ENCODE measurements around the gene C1QTNF2. TPM values are rescaled to one million over a fixed set of nuclear protein-coding genes. Genes with fewer than 3 reads are reported as not detected.

C1QTNF2 gene
- total RNA-seq, 2 donors from 2014 or later: not detected

DNA sequence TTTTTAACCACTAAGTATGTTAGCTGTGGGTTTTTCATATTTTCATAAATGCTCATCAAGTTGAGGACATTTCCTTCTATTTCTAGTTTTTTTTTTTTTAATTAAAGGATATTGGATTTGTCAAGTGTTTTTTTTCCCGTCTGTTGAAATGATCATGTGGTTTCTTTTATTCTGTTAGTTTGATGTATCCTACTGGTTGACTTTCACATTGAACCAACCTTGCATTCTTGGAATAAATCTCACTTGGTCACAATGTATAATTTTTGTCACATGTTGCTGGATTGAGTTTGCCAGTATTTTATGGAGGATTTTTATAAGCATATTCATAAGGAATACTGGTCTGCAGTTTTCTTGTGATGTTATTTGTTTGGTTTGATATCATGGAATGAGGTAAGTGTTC, 17.0 kb upstream of the C1QTNF2 start:
- H3K36me3 ChIP-seq (ENCODE audit: control insufficient read depth, insufficient read depth, low read length): no peaks in the 10 kb centered on the region
- TF ChIP-seq, protein P1, sequence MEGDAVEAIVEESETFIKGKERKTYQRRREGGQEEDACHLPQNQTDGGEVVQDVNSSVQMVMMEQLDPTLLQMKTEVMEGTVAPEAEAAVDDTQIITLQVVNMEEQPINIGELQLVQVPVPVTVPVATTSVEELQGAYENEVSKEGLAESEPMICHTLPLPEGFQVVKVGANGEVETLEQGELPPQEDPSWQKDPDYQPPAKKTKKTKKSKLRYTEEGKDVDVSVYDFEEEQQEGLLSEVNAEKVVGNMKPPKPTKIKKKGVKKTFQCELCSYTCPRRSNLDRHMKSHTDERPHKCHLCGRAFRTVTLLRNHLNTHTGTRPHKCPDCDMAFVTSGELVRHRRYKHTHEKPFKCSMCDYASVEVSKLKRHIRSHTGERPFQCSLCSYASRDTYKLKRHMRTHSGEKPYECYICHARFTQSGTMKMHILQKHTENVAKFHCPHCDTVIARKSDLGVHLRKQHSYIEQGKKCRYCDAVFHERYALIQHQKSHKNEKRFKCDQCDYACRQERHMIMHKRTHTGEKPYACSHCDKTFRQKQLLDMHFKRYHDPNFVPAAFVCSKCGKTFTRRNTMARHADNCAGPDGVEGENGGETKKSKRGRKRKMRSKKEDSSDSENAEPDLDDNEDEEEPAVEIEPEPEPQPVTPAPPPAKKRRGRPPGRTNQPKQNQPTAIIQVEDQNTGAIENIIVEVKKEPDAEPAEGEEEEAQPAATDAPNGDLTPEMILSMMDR (conservative IDR thresholded peaks at IDR 0.05): no peak
- H3K4me3 ChIP-seq (ENCODE audit: low read length): no peak overlapping the region
- no peak overlapping the region for H3K27ac ChIP-seq (ENCODE audit: low read depth, low read length)
- H3K4me3 Mint-ChIP-seq: no peak overlapping the region
- peaks cover 5% of the 10 kb centered on the region for H3K36me3 Mint-ChIP-seq (ENCODE audit: low read depth)
- peaks cover 17% of the 10 kb centered on the region for H3K9me3 ChIP-seq (ENCODE audit: control insufficient read depth, low read length)
- peaks cover 18% of the 10 kb centered on the region for H3K9me3 Mint-ChIP-seq
- H3K27me3 Mint-ChIP-seq (ENCODE audit: insufficient read depth): no peaks in the 10 kb centered on the region
- H3K4me1 ChIP-seq (ENCODE audit: control insufficient read depth, insufficient read depth, low read length): no peaks in the 10 kb centered on the region
- WGBS, 2 experiments (ENCODE audit: insufficient coverage in 1 of 2, insufficient read length in 1 of 2): 94% methylated on average over 1 of the region's 1 CpG; no CpG with 5 or more reads in 1 of the 2 experiments
- no peaks in the 10 kb centered on the region for H3K27me3 ChIP-seq (ENCODE audit: control insufficient read depth, insufficient read depth, low read length, poor library complexity, severe bottlenecking)
- no peak for DNase-seq
- H3K9ac ChIP-seq (ENCODE audit: extremely low read depth, low read length, poor library complexity, severe bottlenecking): no peak overlapping the region
- no peaks in the 10 kb centered on the region for H3K4me1 Mint-ChIP-seq
- H3K27ac Mint-ChIP-seq: no peak overlapping the region

- peaks cover 17% of the 10 kb centered on the region for H3K9me3 ChIP-seq (ENCODE audit: control insufficient read depth, low read length)
- no peak overlapping the region for H3K4me3 Mint-ChIP-seq
- no peaks in the 10 kb centered on the region for H3K27me3 ChIP-seq (ENCODE audit: control insufficient read depth, insufficient read depth, low read length, poor library complexity, severe bottlenecking)
- H3K4me1 Mint-ChIP-seq: peaks cover 2% of the 10 kb centered on the region
- no peak for DNase-seq
- peaks cover 16% of the 10 kb centered on the region for H3K9me3 Mint-ChIP-seq
- no peaks in the 10 kb centered on the region for H3K4me1 ChIP-seq (ENCODE audit: control insufficient read depth, insufficient read depth, low read length)
- H3K27ac Mint-ChIP-seq: no peak overlapping the region
- no peaks in the 10 kb centered on the region for H3K36me3 ChIP-seq (ENCODE audit: control insufficient read depth, insufficient read depth, low read length)
- H3K27ac ChIP-seq (ENCODE audit: low read depth, low read length): no peak overlapping the region
- H3K4me3 ChIP-seq (ENCODE audit: low read length): no peak overlapping the region
- H3K9ac ChIP-seq (ENCODE audit: extremely low read depth, low read length, poor library complexity, severe bottlenecking): no peak overlapping the region
- H3K36me3 Mint-ChIP-seq (ENCODE audit: low read depth): peaks cover 5% of the 10 kb centered on the region
- H3K27me3 Mint-ChIP-seq (ENCODE audit: insufficient read depth): peaks cover 2% of the 10 kb centered on the region
- TF ChIP-seq, protein P1 (conservative IDR thresholded peaks at IDR 0.05): no peak
Observed at GRCh38 chr5:160385496-160385895, 15.1 kb upstream of the C1QTNF2 start.

- H3K9me3 Mint-ChIP-seq: peaks cover 16% of the 10 kb centered on the region
Observed at GRCh38 chr5:160384681-160385080, 14.3 kb upstream of the C1QTNF2 start.

More at GRCh38 chr5:160384681-160385080, 14.3 kb upstream of the C1QTNF2 start:
- Mint-ChIP-seq H3K4me3 (no peak overlapping the region), H3K4me1 (peaks cover 2% of the 10 kb centered on the region), H3K27ac (no peak overlapping the region), H3K27me3 (ENCODE audit: insufficient read depth) (peaks cover 2% of the 10 kb centered on the region), H3K36me3 (ENCODE audit: low read depth) (peaks cover 5% of the 10 kb centered on the region)
- Histone ChIP-seq H3K9ac (ENCODE audit: extremely low read depth, low read length, poor library complexity, severe bottlenecking) (no peak overlapping the region), H3K4me3 (ENCODE audit: low read length) (no peak overlapping the region), H3K27ac (ENCODE audit: low read depth, low read length) (no peak overlapping the region), H3K27me3 (ENCODE audit: control insufficient read depth, insufficient read depth, low read length, poor library complexity, severe bottlenecking) (no peaks in the 10 kb centered on the region), H3K4me1 (ENCODE audit: control insufficient read depth, insufficient read depth, low read length) (no peaks in the 10 kb centered on the region), H3K9me3 (ENCODE audit: control insufficient read depth, low read length) (peaks cover 17% of the 10 kb centered on the region), H3K36me3 (ENCODE audit: control insufficient read depth, insufficient read depth, low read length) (no peaks in the 10 kb centered on the region)
- WGBS, 2 experiments (ENCODE audit: insufficient coverage in 1 of 2, insufficient read length in 1 of 2): 95 to 100% methylated on average over 1 of the region's 1 CpG
- DNase-seq: no peak
- TF ChIP-seq, protein P1 (conservative IDR thresholded peaks at IDR 0.05): no peak

All from endodermal cell (in vitro differentiated cells).